Measurements from ENCODE around the gene CNFN.

CNFN gene, protein sequence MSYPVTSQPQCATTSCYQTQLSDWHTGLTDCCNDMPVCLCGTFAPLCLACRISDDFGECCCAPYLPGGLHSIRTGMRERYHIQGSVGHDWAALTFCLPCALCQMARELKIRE

DNA sequence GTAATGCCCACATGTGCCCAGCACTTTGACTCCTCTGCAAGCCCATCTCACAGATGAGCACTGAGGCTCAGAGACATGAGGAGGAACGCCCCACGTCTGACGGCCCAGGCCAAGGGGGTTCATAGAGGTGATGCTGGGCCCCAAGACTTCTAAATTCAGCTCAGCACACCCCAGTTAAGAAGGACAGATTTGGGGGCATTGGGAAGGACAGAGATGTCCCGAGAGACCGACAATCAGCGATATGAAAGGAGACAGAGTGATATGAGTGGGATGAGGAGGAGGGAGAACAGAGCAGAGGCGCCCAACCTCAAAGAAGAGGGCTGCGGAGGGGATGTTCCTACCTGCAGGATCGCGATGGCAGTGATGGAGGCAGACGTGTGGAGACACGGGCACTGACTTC lies at the start of gene CNFN:
TSS of gene CNFN (minus strand) at position 399 of the 400 bp plus-strand sequence. CDS start 1,260 bp downstream, outside the sequence.
- DNase-seq, result no peak

DNA sequence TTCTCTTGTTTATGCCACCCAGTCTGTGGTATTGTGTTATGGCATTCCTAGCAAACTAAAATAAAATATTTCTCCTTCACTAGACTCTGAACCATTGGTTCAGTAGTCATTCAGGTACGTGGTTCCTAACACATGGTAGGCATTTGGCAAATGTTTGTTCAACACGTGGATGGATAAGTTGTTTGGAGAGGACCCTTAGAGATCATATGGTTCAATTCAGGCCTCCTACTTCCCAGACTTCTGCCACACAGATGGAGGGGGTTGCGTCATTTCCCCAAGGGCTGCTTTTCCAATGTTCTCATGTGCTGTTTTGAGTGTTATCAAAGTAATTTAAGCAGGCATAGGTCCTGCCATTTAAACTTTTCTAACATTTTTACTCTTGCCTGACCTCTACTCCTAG lies 45.9 kb upstream of the CNFN start:
- no peak for DNase-seq

DNA sequence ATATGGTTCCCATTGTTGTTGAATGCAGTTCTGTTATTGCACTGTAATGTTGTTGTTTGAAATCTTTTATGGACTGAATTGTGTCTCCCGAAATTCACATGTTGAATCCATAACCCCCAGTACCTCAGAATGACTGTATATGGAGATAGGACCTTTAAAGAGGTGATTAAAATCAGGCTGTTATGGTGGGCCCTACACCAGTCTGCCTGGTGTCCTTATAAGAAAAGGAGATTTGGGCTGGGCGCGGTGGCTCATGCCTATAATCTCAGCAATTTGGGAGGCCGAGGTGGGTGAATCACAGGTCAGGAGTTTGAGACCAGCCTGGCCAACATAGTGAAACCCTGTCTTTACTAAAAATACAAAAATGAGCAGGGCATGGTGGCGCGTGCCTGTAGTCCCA lies 45.2 kb upstream of the CNFN start:
- DNase-seq, result no peak

DNA sequence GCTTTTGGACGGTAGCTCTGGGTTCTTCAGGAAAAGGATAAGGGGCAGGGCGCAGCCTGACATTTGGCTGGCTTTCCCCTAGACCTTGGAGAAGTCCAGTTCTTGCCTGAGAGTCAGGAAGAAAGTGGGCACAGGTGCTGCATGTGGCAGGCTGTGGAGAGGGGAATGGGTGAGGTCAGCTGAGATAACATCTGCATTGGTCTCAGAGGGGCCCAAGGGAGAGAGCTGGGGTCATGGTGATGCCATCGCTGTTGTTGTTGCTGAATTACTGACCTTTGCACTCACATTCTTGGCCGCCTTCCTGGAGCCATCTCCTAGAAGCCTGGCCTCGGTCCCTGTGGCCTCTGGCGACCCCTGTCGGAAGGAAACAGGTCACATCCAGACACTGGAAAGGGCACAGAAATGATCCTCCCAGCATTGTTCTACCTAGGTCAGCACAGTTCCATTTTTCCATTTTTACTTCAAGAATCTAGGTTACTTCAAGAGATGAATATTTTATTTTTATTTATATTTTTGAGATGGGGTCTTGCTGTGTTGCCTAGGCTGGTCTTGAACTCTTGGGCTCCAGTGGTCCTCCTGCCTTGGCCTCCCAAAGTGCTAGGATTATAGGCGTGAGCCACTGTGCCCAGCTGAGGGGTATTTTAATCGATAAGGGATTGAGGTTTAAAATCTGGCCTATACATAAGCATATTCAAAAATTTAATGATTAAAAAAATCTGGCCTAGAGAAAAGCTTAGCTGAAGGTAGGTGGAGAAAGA lies 43.6 kb upstream of the CNFN start:
- DNase-seq, result peak; percentile 73

DNA sequence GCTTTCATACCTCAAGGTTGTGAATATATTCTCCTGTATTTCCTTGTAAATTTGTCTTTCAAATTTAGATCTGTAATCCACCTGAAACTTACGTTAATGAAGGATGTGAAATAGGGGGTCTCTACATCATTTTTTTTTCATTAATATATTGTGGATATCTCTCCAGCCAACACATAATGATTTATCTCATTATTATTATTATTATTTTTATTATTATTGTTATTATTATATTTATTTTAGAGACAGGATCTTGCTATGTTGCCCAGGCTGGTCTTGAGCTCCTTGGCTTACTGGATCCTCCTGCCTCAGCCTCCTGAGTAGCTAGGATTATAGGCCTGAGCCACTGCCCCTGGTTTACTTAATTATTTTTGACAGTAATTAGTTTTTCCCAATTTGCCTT lies 41.4 kb upstream of the CNFN start:
- no peak for DNase-seq

DNA sequence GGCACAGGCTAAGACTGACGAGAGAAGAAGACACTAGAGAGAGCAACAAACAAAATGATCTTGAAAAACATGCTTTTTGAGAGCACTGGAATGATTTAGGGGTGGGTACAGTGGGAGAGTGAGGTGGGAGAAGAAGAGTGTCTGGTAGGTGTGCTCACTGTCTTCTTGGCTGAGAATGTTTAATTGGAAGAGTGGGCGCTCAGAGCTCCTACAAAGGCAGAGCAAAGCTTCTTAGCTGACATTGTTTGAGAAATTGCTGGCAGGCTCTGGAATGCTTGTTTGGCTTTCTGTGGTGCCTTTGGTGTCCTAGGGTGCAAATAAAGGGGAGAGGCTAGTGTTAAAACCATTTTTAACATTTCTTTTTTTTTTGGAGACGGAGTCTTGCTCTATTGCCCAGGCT lies 38.6 kb upstream of the CNFN start:
- no peak for DNase-seq

DNA sequence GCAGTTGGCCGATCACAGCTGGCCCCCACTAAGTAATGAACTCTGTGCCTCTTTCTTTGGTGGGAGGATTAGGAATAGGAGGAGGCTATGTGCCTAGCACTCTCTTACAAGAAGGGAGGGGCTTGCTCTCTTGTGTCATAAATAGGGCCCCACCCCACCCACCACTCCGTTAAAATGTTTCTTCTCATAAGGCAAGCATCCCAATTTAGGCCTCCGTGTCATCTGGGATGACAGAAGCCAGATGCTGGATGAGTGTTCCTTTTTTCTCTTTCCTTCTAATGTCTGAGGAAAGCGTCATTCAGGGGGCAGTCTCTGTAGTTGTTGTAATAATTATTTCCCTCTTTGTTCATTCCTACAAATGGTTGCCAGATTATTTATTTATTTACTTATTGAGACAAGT lies 37.2 kb upstream of the CNFN start, which contains the start of gene LIPE:
TSS of gene LIPE (minus strand) at position 76 of the 400 bp plus-strand sequence. CDS start 239 bp downstream, outside the sequence.
- no peak for DNase-seq

DNA sequence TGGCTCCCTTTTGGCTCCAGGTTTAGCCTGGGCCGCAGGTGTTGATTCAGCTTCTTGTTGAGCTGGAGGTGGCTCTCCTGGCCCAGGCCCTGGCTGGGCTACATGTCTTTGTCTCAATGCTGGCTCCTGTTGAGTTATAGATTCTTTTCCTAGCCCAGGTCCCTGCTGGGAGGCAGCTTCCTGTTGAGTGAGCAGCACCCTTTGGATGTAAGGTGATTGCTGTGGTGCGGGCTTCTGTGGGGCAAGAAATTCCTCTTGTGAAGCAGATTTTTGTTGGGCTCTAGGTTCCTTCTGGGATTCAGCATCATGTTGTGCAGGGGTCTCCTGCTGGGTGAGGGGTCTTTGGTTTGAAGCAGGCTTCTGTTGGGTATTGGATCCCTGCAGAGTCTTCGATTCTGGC lies 36.5 kb upstream of the CNFN start:
- no peak for DNase-seq

DNA sequence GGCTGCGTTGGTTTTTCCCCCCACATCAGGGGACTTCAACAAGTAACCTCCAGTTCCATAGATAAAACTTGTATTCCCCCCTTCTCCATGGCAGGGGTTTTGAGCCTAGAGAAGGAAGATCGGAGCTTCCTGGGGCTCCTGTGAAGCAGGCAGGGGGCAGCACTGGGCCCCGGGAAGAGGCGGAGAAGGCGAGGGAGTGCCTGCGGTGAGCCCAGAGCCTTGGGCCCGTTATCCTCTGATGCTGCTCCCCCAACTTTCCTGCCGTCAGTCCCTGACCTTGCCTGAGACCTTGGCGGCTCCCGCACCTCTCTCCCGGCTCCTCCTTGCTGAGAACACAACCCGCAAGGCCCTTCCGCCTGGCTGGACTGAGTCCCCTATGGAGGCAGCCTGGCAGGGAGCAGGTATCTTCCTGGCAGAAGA lies 34.6 kb upstream of the CNFN start:
- DNase-seq, result no peak

DNA sequence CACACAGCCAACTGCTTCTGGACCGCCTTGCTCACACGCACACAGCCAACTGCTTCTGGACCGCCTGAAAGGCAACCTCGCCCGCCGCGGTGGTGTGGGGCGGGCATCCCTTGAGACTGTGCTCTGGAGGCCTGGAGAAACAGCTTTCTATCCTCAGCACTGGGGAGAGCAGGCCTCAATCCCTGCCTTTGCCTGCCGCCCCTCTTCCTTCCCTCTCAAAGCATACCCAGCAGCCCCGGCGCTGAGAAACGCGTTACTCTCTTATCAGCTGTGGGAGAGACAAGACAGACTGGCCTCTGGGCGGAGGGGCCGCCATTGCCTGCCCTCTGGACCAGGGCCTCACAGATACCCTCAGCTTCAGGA lies 34.2 kb upstream of the CNFN start:
- no peak for DNase-seq

DNA sequence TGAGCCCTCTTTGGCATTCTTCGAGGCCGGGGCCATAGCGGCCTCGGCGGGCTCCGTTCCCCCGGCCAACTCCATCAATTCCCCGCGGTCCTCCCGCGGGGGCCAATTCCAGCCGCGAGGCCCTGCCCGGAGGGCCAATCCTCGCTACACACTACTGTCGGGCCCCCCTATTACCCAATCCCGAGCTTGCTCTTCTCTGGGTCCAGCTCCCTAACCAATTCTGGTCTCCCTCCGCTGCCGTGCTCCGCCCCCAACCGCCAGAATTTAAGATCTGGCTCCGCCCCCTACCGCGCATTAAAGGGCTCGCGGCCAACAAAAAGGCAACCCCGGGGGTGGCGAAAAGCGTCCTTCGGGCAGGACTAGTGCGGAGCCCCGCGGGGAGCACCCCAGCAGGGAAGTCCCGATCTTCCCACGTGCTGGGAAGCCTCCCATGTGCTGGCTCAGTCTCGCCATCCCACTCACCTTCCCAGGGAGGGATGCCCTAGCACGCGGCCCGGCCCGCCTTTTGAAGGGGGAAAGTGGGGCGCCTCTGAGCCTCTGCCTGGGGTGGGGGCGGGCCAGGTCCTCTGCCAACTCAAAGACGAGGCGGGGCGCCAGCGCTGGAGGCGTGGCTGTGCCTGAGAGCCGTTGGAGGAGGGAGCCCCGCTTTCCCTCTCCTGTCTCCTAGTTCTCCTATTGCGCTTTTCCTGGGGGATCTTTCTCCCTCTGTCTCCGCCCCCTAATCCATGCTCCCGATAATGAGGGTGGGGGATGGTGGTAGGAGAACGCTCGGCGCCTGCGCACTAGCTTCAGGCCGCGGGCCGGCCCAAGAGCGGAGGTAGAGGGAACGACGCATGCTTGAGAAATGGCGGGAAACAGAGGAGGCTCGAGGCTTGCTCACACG lies 33.6 kb upstream of the CNFN start:
- peak; percentile 95 for DNase-seq

DNA sequence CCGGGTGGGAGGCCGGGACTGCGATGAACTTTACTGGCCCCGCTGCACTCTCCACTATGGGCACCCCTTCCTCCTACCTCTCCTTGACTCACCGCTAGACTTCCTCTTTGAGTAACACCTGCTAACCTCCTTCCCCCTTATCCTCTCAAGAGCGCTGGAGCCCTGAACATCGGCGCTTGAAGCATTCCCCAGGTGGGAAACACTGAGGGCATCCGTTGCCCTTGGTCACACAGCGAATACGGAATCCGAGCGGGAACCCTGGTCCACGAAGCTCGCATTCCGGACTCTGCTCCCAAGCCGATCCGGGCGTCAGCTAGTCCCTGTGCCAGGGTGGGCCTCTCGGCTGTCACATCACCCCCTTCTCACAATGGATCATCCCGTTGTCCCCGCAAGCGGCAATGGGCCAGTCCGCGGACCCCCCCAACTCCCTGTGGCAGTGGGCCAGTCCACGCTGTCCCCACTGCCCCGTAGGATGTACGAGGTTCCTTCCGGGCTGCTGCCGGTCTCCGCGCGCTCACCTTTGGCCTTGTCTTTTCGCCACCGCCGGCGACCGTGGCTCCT lies 32.9 kb upstream of the CNFN start:
- DNase-seq, result peak; percentile 80

DNA sequence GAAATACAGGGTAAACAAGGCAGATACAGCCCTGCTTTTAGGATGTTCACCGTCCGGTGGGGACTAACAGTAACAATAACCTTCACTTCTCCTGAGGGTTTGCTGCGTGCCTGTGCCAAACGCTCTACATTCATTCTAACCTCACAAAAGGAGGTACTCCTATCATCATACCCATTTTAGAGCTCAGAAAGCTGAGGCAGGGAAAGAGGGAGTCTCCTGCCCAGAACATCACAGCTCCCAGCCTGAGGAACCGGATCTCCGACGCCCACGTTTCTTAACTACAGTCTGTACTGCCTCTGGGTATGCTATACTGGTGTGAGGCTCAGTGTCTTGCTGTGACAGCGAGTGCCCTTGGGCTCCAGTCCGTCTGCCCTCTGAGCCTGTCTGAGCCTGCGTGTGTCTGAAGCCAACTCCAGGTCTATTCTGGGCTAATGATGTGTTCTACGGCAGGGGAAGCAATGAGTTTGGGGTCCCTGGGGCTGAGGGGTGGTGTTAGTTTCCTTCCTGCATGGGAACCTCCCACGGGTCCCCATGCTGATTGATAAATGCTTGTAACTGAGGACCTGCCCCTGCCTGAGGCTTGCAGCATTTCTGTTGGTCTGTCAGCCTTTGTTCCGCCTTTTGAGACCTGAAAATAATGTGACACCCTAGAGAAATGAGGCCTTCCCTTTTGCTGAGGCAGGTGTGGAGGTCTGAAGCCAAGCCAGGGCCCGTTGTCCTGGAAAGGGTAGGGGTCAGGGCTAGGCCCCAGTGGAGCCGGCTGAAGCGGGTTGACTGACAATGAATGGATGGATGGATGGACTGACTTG lies 32.2 kb upstream of the CNFN start:
- no peak for DNase-seq

DNA sequence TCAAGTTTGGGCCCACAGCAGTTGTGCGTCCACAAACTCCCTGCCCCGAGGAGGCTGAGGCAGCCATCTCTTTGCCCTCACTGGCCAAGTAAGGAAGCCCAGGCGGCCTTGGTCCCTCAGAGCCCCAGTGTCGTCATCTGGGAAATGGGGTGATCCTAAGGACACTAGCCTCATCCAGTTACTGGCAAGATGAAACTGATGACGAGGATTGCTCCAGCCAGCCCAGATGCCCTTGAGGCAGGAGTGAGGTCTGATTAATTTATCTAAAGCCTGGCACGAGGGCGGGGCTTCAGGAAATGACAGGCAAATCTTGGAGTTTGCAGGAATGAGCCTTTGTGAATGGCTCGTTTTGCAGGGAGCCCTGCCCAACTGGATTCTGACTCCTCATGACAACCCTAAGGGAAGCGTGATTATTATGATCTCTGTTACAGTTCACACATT lies 31.5 kb upstream of the CNFN start:
- no peak for DNase-seq

DNA sequence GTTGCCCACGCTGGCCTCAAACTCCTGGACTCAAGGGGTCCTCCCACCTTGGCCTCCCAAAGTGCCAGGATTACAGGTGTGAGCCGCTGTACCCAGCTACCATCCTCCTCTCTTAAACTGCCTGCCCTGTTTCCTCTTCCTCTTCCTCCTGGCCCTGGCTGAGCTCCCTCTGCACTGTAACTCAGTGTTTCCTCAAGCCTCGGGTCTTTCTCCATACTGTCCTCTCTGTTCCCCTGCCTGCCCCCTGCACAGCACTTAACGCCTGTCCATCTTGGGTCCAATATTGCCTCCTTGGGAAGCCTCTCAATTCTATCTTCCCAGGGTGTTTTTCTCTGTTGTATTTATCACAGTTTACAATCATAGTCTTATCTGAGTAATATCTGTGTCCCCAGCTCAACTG lies 31.0 kb upstream of the CNFN start:
- no peak for DNase-seq

DNA sequence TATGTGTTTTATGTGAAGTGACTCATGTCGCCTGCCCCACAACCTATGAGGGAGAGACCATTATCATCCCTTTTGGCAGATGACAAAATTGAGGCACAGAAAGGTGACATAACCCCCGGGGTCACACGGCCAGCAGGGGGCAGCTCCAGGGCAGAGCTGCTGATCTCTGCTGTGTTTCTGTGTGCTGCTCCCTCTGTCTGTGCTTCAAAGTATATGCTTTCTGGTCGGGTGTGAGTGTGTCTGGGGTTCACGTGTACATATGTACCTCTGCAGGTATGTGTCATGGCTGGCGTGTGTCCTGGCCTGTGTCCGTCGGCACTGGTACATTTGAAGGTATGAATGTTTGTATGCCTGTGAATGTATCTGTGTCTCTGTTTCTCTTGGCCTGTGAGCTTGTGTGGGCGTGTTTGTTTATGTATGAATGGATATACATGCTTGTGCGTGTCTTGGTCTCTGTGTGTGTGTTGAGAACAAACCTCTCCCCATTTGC lies 30.0 kb upstream of the CNFN start:
- peak; percentile 86 for DNase-seq

DNA sequence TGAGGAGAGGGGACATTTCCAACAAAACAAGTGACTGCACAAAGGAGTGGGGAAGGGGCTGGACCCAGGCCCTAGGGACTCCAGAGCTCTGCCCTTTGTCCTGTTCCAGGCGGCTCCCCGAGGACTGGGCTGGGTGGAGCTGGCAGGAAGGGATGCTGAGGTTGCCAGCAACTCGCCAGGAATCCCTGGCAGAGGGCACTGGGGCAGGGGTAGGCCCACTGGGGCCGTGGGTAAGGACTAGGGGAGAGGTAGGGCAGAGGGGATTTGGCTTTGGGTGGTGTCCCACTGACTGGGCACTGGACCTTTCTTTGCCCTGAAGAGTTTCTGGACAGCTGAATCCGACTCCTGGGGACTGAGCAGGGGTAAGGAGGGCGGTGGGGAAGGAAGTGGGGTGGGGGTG lies 29.2 kb upstream of the CNFN start:
- no peak for DNase-seq

DNA sequence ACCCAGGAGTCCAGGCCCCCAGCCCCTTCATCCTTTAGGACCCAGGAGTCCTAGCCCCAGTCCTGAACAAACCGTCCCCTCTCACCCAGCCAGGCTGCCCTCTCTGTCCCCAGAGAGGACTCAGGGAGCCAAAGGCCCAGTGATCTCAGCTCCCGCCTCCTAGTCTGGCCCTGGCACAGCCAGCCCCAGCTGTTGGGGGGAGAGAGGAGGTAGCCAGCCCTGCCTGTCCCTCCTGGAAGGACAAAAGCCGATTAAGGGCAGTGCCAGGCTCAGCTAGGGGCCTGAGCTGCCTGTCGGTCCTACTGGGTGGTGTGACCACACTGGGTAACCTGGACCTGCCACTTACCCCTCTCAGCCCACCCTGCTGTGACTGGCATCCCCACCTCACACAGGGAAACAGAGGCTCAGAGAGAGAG lies 22.6 kb upstream of the CNFN start:
- DNase-seq, result no peak

DNA sequence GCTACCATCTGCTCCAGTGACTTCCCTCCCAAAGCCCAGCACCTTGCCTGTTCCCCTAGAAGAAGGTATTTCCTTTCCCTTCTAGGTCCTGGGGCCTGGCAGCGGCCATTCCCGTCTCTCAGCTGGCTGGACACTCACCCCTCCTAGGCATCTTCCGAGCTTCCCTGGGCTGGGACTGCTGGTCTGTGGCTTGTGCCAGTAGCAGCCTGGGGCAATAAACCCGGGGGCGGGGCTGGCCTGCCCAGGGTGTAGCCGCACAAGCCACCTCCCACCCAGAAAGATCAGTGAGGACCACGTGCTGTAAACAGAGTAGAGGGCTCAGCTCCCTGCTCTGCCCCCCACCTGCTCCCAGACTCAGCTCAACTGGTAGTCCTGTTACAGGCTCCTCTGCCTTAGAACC lies 22.1 kb upstream of the CNFN start:
- DNase-seq, result no peak

DNA sequence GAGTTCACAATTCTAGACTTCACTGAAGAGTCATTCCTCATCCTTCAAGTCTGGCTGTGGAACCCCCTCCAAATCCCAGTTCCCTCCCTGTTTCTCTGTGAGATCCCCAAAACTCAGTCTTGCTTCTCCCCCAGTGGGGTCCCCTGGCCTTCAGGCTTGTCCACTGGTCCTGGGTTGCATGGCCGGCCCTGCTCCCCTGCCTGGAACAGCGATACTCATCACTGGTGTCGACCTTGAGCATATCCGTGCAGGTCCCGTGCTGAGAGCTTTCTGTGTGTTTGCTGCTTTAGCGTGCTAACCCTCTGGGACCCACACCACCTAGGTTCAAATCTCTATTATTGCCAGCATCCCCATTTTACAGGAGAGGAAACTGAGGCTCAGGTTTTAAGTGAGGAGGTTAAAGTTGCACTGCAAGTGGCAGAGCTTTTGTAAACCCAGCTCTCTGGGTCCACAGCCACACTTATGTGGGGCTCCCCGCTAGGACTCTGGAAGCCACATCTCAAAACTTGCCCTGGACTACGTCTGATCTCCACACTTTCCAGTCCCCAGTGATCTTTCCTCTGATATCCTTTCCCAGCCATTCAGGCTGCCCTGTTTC lies 21.6 kb upstream of the CNFN start:
- no peak for DNase-seq

DNA sequence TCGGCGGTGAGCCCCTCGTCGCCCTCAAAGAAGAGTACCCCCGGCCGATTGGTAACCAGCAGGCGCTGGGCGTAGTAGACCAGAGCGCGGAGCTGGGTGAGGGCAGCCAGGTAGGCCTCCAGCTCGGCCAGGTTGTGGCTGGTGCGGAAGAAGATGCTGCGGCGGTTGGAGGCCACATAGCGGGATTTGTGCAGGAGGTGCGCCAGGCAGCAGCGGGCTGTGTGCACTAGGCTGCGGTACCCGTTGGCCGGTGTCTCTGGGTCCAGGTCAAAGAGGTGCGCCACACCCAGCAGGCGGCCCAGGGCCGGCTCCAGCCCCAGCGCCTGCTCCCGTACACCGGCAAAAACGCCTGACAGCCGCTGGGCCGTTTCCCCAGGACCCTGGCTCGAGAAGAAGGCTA lies 20.3 kb upstream of the CNFN start:
- no peak for DNase-seq

DNA sequence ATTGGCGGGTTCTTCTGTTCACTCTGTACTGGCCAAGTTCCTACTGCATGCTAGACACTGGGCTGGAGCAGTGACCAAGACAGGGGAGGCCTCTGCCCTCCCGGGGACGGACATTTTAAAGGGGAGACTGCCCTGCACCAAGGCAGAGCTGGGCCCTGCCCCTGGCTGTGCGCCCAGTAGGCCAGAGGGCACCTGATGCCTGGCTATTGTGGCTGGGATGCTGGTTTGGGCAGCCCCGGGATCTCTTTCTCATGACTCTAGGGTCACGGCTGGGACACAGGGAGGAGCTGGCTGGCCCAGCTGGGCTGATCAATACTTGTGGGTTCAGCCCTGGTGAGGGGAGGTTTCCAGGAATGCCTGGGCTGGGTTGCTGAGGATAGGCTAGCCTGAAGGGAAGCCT lies 19.4 kb upstream of the CNFN start:
- no peak for DNase-seq
